Spleen (tissue), 11 donors: ENCODE measurements around the gene C3orf18. TPM values are rescaled to one million over a fixed set of nuclear protein-coding genes. Genes with fewer than 3 reads are reported as not detected.

Experiments used
- DNase-seq: peaks from one replicate; pipeline ENCODE4 v3.0.0-alpha.2; 2020
- H3K27ac ChIP-seq, 8 donors: fragments of 200-600 bp; sonication (generic) in 7 of 8; 1 replicate in 4 of 8; 2 replicates in 4 of 8; pipeline versions ENCODE4 v1.5.0 to v1.8.0; 2016 to 2021; ENCODE audit warnings: inconsistent platforms in 4 of 8, mild to moderate bottlenecking in 4 of 8, moderate library complexity in 1 of 8
- H3K27me3 ChIP-seq, 7 donors: fragments of 200-600 bp; sonication (generic) in 6 of 7; replicated peaks in 1 of 7; 1 replicate in 4 of 7; 2 replicates in 3 of 7; pipeline versions ENCODE4 v1.5.0 to v1.8.0; 2016 to 2021; ENCODE audit warnings: inconsistent platforms in 3 of 7, mild to moderate bottlenecking in 1 of 7
- H3K36me3 ChIP-seq, 6 donors: fragments of 200-600 bp; sonication (generic) in 5 of 6; 1 replicate in 4 of 6; 2 replicates in 2 of 6; pipeline versions ENCODE4 v1.5.0 to v1.8.0; 2016 to 2021; ENCODE audit warnings: inconsistent platforms in 2 of 6
- H3K4me1 ChIP-seq, 6 donors: fragments of 200-600 bp; sonication (generic) in 5 of 6; 1 replicate in 3 of 6; 2 replicates in 3 of 6; pipeline versions ENCODE4 v1.5.0 to v1.8.0; 2016 to 2021; ENCODE audit warnings: inconsistent platforms in 3 of 6
- H3K4me3 ChIP-seq, 8 donors: fragments of 200-600 bp; sonication (generic) in 7 of 8; 1 replicate in 4 of 8; 2 replicates in 4 of 8; pipeline versions ENCODE4 v1.5.0 to v1.8.0; 2016 to 2021; ENCODE audit warnings: inconsistent platforms in 4 of 8, mild to moderate bottlenecking in 4 of 8, moderate library complexity in 2 of 8
- H3K9me3 ChIP-seq, 8 donors: fragments of 200-600 bp; sonication (generic) in 7 of 8; 1 replicate in 4 of 8; 2 replicates in 4 of 8; pipeline versions ENCODE4 v1.5.0 to v1.8.0; 2016 to 2021; ENCODE audit warnings: inconsistent platforms in 4 of 8
- CTCF ChIP-seq, 11 experiments: fragments of 200-600 bp in 7 of 11; fragments of 450-650 bp in 4 of 11; sonication (generic) in 4 of 11; IDR thresholded peaks in 8 of 11; conservative IDR thresholded peaks in 3 of 11; 1 replicate in 7 of 11; 2 replicates in 4 of 11; pipeline versions ENCODE4 v1.4.0 to v1.8.0; 2016 to 2021; ENCODE audit warnings: antibody characterized with exemption in 11 of 11, inconsistent platforms in 4 of 11, mild to moderate bottlenecking in 1 of 11
- POLR2A ChIP-seq, 3 donors: fragments of 450-650 bp; IDR thresholded peaks; one replicate each; pipeline ENCODE4 v1.5.1; 2017; ENCODE audit warnings: antibody characterized with exemption in 3 of 3, mild to moderate bottlenecking in 1 of 3
- POLR2AphosphoS5 ChIP-seq, 3 donors: sonication (generic); formaldehyde crosslinking; IDR thresholded peaks; one replicate each; pipeline ENCODE4 v1.5.1; 2017; ENCODE audit warnings: antibody characterized with exemption in 3 of 3
- WGBS, 5 donors: extraction: QIAGEN DNeasy Blood & Tissue Kit in 3 of 5; methylation state at CpG; one replicate each; pipeline versions ENCODE4 v1.1.5 to v1.1.7; 2013 to 2018; 5-methylcytosine and 5-hydroxymethylcytosine counted together
- intact Hi-C: fragments of 100-400 bp; cut with DNase I; formaldehyde crosslinking; loops from one replicate; pipeline ENCODE4 v1.15.0; 2023; ENCODE audit warnings: low total_unique reads
- polyA plus RNA-seq, 3 donors: library from polyadenylated mRNA; stranded (reverse); fragments of 200-250 nt; gene quantifications; one replicate each; pipeline ENCODE4 v1.2.1, GENCODE V29; 2013
- total RNA-seq, 7 donors: library from RNA; depleted of rRNA in 3 of 7; stranded (reverse); fragments of >200 nt in 3 of 7; fragmentation: NEBNext Ultra II Directional in 4 of 7; extraction: Animal tissue kit (Norgen Biotek cat#: 25700) in 4 of 7; gene quantifications; one replicate each; pipeline versions ENCODE4 v1.1.0 to v1.2.1, GENCODE V29; 2016 to 2021
- donor health status: healthy with polysubstance abuse.
- donor health status: DM: no; HTN: no; CAD: no; lungs with moderate emphysema.
- donor health status: DM: no; HTN: no; CAD: no.
- donor health status: Bipolar disorder and iron deficiency.
- donor health status: healthy.
- donor health status: DM: no; HTN: no; CAD: no.
- donor health status: DM: yes; HTN: yes; CAD: no.

The C3orf18 gene
- total and polyA plus RNA-seq, 10 donors = 2.3 to 12.2 (median 5.1) TPM

GRCh38 chr3:50512131-50512530 lies 55.4 kb downstream of the C3orf18 start:
- H3K4me1 ChIP-seq = peaks cover 16 to 26% (median 22%) of the 10 kb centered on the region in 6 donors
- DNase-seq = no peak
- WGBS, 5 donors = 80 to 93% (median 89%) methylated on average over 3 of the region's 3 CpGs
- no peak overlapping the region for H3K27ac ChIP-seq
- TF ChIP-seq POLR2A (IDR thresholded peaks at IDR 0.05) = no peak
- no peak for TF ChIP-seq CTCF (IDR thresholded peaks at IDR 0.05 in 8 of 11, conservative IDR thresholded peaks at IDR 0.05 in 3 of 11)
- no peak for TF ChIP-seq POLR2AphosphoS5 (IDR thresholded peaks at IDR 0.05)
- intact Hi-C loops = no loop called here
- H3K4me3 ChIP-seq = no peak overlapping the region
- no peaks in the 10 kb centered on the region for H3K36me3 ChIP-seq
- no peaks in the 10 kb centered on the region for H3K9me3 ChIP-seq
- H3K27me3 ChIP-seq = no peaks in the 10 kb centered on the region

DNA sequence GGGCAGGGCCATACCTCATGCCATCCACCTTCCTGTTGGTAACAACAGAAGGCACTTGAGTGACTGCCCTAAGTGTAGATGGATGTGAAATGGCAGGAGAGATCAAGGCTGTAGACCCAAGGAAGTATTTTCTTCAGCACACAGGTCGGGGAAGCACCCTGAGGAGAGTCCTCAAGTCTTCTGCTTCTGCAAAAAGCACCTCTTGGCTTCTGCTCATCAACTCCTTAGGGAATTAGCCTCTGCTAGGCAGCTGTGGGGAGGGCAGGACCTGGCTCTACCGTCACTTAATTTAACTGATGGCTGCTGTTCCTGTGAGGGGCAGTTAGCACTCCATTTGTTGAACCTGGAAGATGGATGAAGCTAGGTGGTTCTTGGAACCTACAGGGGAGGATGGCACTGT lies 57.2 kb downstream of the C3orf18 start:
- Histone ChIP-seq H3K4me1 (peaks cover 3 to 8% (median 4%) of the 10 kb centered on the region in 6 donors), H3K9me3 (no peaks in the 10 kb centered on the region), H3K27ac (no peak overlapping the region), H3K27me3 (peaks cover 0 to 3% (median 0%) of the 10 kb centered on the region in 7 donors), H3K4me3 (no peak overlapping the region), H3K36me3 (no peaks in the 10 kb centered on the region)
- WGBS, 5 donors = 57 to 72% (median 62%) methylated on average over 2 of the region's 2 CpGs
- no peak for DNase-seq
- intact Hi-C loops = no loop called here
- TF ChIP-seq POLR2AphosphoS5 (IDR thresholded peaks at IDR 0.05) = no peak
- TF ChIP-seq CTCF (IDR thresholded peaks at IDR 0.05 in 8 of 11, conservative IDR thresholded peaks at IDR 0.05 in 3 of 11) = no peak
- TF ChIP-seq POLR2A (IDR thresholded peaks at IDR 0.05) = no peak

DNA sequence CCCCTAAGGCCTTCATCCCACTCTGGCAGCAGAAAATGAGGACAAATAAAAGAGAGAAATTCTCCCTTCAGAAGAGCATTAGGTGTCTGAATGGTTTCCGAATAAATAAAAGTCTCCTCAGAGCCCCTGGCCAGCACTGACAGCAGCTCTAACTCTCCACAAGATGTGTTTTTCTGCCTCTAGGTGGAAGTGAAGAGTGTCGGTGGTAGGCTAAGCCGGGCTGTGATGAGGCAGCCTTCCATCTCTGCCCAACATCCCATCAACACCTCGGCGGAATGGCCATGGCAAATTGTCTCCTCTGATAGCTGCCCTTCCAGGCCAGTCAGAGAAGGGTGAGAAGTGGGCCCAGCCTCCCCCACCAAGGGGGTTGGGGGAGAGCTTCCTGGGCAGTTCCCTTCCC lies 57.8 kb downstream of the C3orf18 start:
- TF ChIP-seq POLR2AphosphoS5 (IDR thresholded peaks at IDR 0.05) (no peak), POLR2A (IDR thresholded peaks at IDR 0.05) (no peak), CTCF (IDR thresholded peaks at IDR 0.05 in 8 of 11, conservative IDR thresholded peaks at IDR 0.05 in 3 of 11) (no peak)
- 79 to 94% (median 86%) methylated on average over 3 to 5 of the region's 5 CpGs for WGBS, 5 donors
- no peak overlapping the region for H3K27ac ChIP-seq
- peaks cover 0 to 3% (median 0%) of the 10 kb centered on the region in 7 donors for H3K27me3 ChIP-seq
- H3K4me3 ChIP-seq = no peak overlapping the region
- DNase-seq = no peak
- intact Hi-C loops = no loop called here
- peaks cover 0 to 2% (median 0%) of the 10 kb centered on the region in 6 donors for H3K4me1 ChIP-seq
- no peaks in the 10 kb centered on the region for H3K36me3 ChIP-seq
- H3K9me3 ChIP-seq = no peaks in the 10 kb centered on the region

GRCh38 chr3:50508821-50509220 lies 58.7 kb downstream of the C3orf18 start:
- H3K27ac ChIP-seq = no peak overlapping the region
- no peak overlapping the region for H3K4me3 ChIP-seq
- DNase-seq = no peak
- no peak for TF ChIP-seq CTCF (IDR thresholded peaks at IDR 0.05 in 8 of 11, conservative IDR thresholded peaks at IDR 0.05 in 3 of 11)
- no peak for TF ChIP-seq POLR2AphosphoS5 (IDR thresholded peaks at IDR 0.05)
- TF ChIP-seq POLR2A (IDR thresholded peaks at IDR 0.05) = no peak
- H3K36me3 ChIP-seq = no peaks in the 10 kb centered on the region
- peaks cover 0 to 11% (median 4%) of the 10 kb centered on the region in 7 donors for H3K27me3 ChIP-seq
- peaks cover 0 to 7% (median 4%) of the 10 kb centered on the region in 6 donors for H3K4me1 ChIP-seq
- intact Hi-C loops = no loop called here
- 57 to 90% (median 83%) methylated on average over 1 of the region's 1 CpG for WGBS, 5 donors
- no peaks in the 10 kb centered on the region for H3K9me3 ChIP-seq

Other genes with a start within 250 kb of the C3orf18 start
- 100 to 1,000 TPM; 192 to 746 (median 523) TPM for gene HYAL2, start 245.0 kb downstream of the C3orf18 start, total RNA-seq
- gene HYAL2, start 245.0 kb downstream of the C3orf18 start, polyA plus RNA-seq = 100 to 1,000 TPM; 108 to 155 (median 123) TPM
- 10 to 100 TPM; 19.4 to 33.6 (median 24.4) TPM for gene TUSC2, start 239.5 kb downstream of the C3orf18 start, total RNA-seq
- gene TUSC2, start 239.5 kb downstream of the C3orf18 start, polyA plus RNA-seq = 10 to 100 TPM; 20.6 to 36.5 (median 34.4) TPM
- 100 to 1,000 TPM in 1 of 7 donors, 10 to 100 TPM in 6; 48.3 to 113 (median 63.3) TPM for gene RASSF1, start 226.9 kb downstream of the C3orf18 start, total RNA-seq
- 10 to 100 TPM; 59.3 to 83.7 (median 81.4) TPM for gene RASSF1, start 226.9 kb downstream of the C3orf18 start, polyA plus RNA-seq
- gene ZMYND10, start 222.0 kb downstream of the C3orf18 start, total RNA-seq = 1 to 10 TPM in 3 of 7 donors, under 1 TPM in 3, not detected in 1; 0.60 to 2.2 (median 1.1) TPM
- 1 to 10 TPM in 2 of 3 donors, under 1 TPM in 1; 0.56 to 2.1 (median 1.6) TPM for gene ZMYND10, start 222.0 kb downstream of the C3orf18 start, polyA plus RNA-seq
- 10 to 100 TPM; 17.8 to 31.2 (median 22.7) TPM for gene NPRL2, start 217.0 kb downstream of the C3orf18 start, total RNA-seq
- 10 to 100 TPM; 22.1 to 28.2 (median 23.0) TPM for gene NPRL2, start 217.0 kb downstream of the C3orf18 start, polyA plus RNA-seq
- gene CYB561D2, start 216.9 kb downstream of the C3orf18 start, total RNA-seq = 10 to 100 TPM; 18.7 to 33.7 (median 24.9) TPM
- 10 to 100 TPM; 26.8 to 35.2 (median 27.2) TPM for gene CYB561D2, start 216.9 kb downstream of the C3orf18 start, polyA plus RNA-seq
- 10 to 100 TPM; 22.6 to 49.2 (median 35.1) TPM for gene TMEM115, start 208.2 kb downstream of the C3orf18 start, total RNA-seq
- gene TMEM115, start 208.2 kb downstream of the C3orf18 start, polyA plus RNA-seq = 10 to 100 TPM; 14.0 to 22.1 (median 17.2) TPM
- 1 to 10 TPM in 6 of 7 donors, under 1 TPM in 1; 0.85 to 3.2 (median 1.4) TPM for gene CACNA2D2, start 64.1 kb downstream of the C3orf18 start, total RNA-seq
- under 1 TPM; 0.24 to 0.64 (median 0.26) TPM for gene CACNA2D2, start 64.1 kb downstream of the C3orf18 start, polyA plus RNA-seq
- gene HEMK1, start 1.8 kb upstream of the C3orf18 start, total RNA-seq = 10 to 100 TPM in 6 of 7 donors, 1 to 10 TPM in 1; 7.6 to 22.5 (median 18.9) TPM
- gene HEMK1, start 1.8 kb upstream of the C3orf18 start, polyA plus RNA-seq = 10 to 100 TPM; 25.1 to 45.2 (median 41.1) TPM
- gene CISH, start 44.0 kb upstream of the C3orf18 start, total RNA-seq = 10 to 100 TPM in 5 of 7 donors, 1 to 10 TPM in 2; 8.7 to 23.6 (median 14.0) TPM
- 1 to 10 TPM; 2.9 to 7.4 (median 6.7) TPM for gene CISH, start 44.0 kb upstream of the C3orf18 start, polyA plus RNA-seq
- gene MAPKAPK3, start 49.4 kb upstream of the C3orf18 start, total RNA-seq = 10 to 100 TPM; 34.7 to 55.0 (median 44.9) TPM
- gene MAPKAPK3, start 49.4 kb upstream of the C3orf18 start, polyA plus RNA-seq = 10 to 100 TPM; 18.0 to 34.8 (median 18.9) TPM
- gene DOCK3, start 107.2 kb upstream of the C3orf18 start, total RNA-seq = 1 to 10 TPM in 1 of 7 donors, under 1 TPM in 6; 0.21 to 2.1 (median 0.60) TPM
- under 1 TPM; 0.08 to 0.38 (median 0.37) TPM for gene DOCK3, start 107.2 kb upstream of the C3orf18 start, polyA plus RNA-seq